Measurements from ENCODE around the gene MVB12B. TPM values are rescaled to one million over a fixed set of nuclear protein-coding genes. Genes with fewer than 3 reads are reported as not detected.

Gene MVB12B
- total RNA-seq, 4 donors from 2014 or later = 7.9 to 28.9 (median 14.4) TPM

- H3K36me3 ChIP-seq = no peaks in the 10 kb centered on the region
- no peaks in the 10 kb centered on the region for H3K9me3 ChIP-seq
- H3K4me3 ChIP-seq = no peak overlapping the region
- peaks cover 0 to 10% (median 5%) of the 10 kb centered on the region in 4 donors for H3K4me1 ChIP-seq
- DNase-seq = no peak
- no peak overlapping the region for H3K27ac ChIP-seq
- no peak for TF ChIP-seq POLR2A (IDR thresholded peaks at IDR 0.05)
- TF ChIP-seq, protein P1, sequence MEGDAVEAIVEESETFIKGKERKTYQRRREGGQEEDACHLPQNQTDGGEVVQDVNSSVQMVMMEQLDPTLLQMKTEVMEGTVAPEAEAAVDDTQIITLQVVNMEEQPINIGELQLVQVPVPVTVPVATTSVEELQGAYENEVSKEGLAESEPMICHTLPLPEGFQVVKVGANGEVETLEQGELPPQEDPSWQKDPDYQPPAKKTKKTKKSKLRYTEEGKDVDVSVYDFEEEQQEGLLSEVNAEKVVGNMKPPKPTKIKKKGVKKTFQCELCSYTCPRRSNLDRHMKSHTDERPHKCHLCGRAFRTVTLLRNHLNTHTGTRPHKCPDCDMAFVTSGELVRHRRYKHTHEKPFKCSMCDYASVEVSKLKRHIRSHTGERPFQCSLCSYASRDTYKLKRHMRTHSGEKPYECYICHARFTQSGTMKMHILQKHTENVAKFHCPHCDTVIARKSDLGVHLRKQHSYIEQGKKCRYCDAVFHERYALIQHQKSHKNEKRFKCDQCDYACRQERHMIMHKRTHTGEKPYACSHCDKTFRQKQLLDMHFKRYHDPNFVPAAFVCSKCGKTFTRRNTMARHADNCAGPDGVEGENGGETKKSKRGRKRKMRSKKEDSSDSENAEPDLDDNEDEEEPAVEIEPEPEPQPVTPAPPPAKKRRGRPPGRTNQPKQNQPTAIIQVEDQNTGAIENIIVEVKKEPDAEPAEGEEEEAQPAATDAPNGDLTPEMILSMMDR (IDR thresholded peaks at IDR 0.05) = no peak
- peaks cover 0 to 20% of the 10 kb centered on the region in 2 donors for H3K27me3 ChIP-seq
These were observed 184.8 kb downstream of the MVB12B start for GRCh38 chr9:126511411-126511810.

GRCh38 chr9:126513159-126514036 is 186.8 kb downstream of the MVB12B start:
- TF ChIP-seq, protein P1 (IDR thresholded peaks at IDR 0.05) = no peak
- Histone ChIP-seq H3K4me3 (peak overlapping the region in 1 of 4 donors; percentile 30), H3K36me3 (no peaks in the 10 kb centered on the region), H3K27ac (no peak overlapping the region), H3K9me3 (no peaks in the 10 kb centered on the region), H3K4me1 (peaks cover 0 to 19% (median 5%) of the 10 kb centered on the region in 4 donors), H3K27me3 (peaks cover 0 to 25% of the 10 kb centered on the region in 2 donors)
- peak in 1 of 3 donors; percentile 35 for DNase-seq

DNA sequence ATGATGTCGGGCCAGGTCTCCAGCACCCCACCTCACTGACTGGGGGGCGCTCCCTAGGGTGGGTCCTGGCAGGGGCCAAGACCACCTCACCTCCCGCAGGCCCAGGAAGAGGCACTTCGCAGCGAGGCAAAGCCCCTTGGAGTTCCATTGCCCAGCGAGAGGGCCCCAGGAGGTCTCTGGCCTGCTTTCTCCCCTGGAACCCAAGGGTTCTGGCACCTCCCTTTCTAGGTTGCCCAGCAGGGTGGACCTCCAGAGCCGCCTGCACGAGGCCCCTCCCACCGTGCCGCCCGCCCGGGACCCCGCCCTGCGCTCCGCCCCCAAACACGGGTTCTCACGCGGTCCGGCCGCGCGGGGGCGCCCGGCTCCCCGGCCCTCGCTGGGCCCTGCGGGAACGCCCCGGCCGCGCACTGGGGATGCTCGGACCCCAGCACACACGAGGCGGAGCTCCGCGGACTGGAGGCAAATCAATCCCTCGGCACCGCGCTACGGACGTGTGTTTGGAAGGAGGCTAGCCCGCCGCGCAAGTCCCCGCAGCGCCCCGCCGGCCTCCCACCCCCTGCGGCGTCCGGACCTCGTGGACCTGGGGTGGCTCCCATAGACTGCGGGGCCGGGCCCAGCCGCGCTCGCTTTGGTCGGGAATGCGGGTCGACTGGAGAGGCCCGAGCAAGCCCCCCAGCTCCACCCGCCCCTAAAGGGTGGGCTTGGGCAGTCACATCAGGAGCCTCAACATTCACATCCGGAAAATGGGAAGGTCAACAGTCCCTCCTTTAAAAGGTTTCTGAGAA is 187.6 kb downstream of the MVB12B start:
- Histone ChIP-seq H3K27ac (no peak overlapping the region), H3K4me1 (peaks cover 0 to 19% (median 5%) of the 10 kb centered on the region in 4 donors), H3K27me3 (peaks cover 0 to 25% of the 10 kb centered on the region in 2 donors), H3K36me3 (no peaks in the 10 kb centered on the region), H3K4me3 (peak overlapping the region in 3 of 4 donors; percentile 5 to 30 (median 15)), H3K9me3 (no peaks in the 10 kb centered on the region)
- TF ChIP-seq, protein P1 (IDR thresholded peaks at IDR 0.05) = peak; percentile 18 to 59 (median 40)
- no peak for TF ChIP-seq POLR2A (IDR thresholded peaks at IDR 0.05)
- peak; percentile 61 to 79 (median 72) for DNase-seq

DNA sequence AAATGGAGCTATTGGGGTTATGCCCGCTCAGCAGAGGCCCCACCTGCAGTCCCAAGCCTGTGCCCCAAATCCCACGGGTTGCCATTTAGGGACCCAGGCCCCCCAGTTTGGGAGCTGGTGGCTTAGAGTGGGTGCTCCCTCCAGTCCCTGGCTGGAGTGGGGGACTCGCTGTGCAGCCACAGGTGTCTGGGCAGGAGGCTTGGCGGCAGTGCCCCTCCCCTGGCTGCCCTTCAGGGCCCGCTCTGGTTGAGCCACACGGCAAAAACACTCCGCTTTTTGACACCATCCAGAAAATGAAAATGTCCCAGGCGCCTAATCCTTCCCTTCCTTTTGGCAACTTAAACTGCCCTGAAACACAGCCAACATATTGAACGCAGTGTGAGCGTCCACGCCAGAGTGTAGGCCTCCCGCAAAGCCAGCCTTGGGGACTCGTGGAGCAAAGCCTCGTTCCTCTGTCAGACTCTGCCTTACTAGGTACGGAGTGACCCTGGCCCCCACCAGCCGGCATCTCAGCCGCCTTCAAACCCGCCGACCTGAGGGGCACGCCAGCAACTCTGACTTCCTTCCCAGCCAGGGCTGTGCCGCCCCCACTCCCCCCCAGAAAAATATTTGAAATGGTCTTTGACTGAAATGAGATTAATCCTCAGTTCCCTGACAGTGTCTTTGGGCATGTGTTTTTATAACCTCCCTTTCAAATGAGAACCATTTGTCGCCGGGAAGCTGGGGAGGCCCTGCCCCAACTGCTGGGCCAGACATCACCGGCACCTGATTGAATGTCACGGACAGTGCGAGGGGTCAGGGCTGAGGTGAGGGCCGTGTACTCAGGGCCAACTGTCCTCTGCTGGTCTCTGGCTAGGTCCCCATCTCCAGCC is 188.6 kb downstream of the MVB12B start:
- TF ChIP-seq POLR2A (IDR thresholded peaks at IDR 0.05) = no peak
- TF ChIP-seq, protein P1 (IDR thresholded peaks at IDR 0.05) = no peak
- Histone ChIP-seq H3K4me1 (peaks cover 0 to 19% (median 5%) of the 10 kb centered on the region in 4 donors), H3K27ac (no peak overlapping the region)

More for the DNA sequence above, 188.6 kb downstream of the MVB12B start:
- no peak overlapping the region for H3K4me3 ChIP-seq
- DNase-seq = peak in 1 of 3 donors; percentile 33
- no peaks in the 10 kb centered on the region for H3K36me3 ChIP-seq
- peaks cover 0 to 25% of the 10 kb centered on the region in 2 donors for H3K27me3 ChIP-seq
- no peaks in the 10 kb centered on the region for H3K9me3 ChIP-seq

Measured in Peyer's patch (tissue), 4 donors.